LHCN-M2 (cell line): Measurements from ENCODE around the gene F13B. TPM values are rescaled to one million over a fixed set of nuclear protein-coding genes. Genes with fewer than 3 reads are reported as not detected.
"Not testable (repeated sequence)": the region's sequence is repeated elsewhere in the genome, so short reads cannot be mapped to it uniquely, and the experiment has no call there.

Experiments
- DNase-seq: peaks from one replicate; pipeline ENCODE4 v3.0.0-alpha.2; 2012; ENCODE audit warnings: low read depth
- polyA plus RNA-seq: library from polyadenylated mRNA; unstranded; fragments of >200 nt; gene quantifications from one replicate; pipeline ENCODE4 v1.2.1, GENCODE V29; 2012; ENCODE audit warnings: missing spikeins
- total RNA-seq: library from RNA; depleted of rRNA; stranded (reverse); fragments of >200 nt; gene quantifications from 2 replicates; pipeline ENCODE4 v1.2.3, GENCODE V29; 2014; rRNA removed

Gene F13B
- total RNA-seq: not detected in 2 replicates
- polyA plus RNA-seq: not detected

- no peak for DNase-seq
Observed at GRCh38 chr1:197066719-197067456, at the start of gene F13B. Gene F13B (minus strand): TSS chr1:197067260. CDS start chr1:197067223, 37 bp downstream.

GRCh38 chr1:197116156-197116555 lies 49.1 kb upstream of the F13B start:
- no peak for DNase-seq

GRCh38 chr1:197106869-197107268 lies 39.8 kb upstream of the F13B start:
- DNase-seq: no peak

GRCh38 chr1:197103300-197103699 lies 36.2 kb upstream of the F13B start:
- no peak for DNase-seq

- DNase-seq: no peak
Observed at GRCh38 chr1:197101978-197102377, 34.9 kb upstream of the F13B start.

GRCh38 chr1:197100677-197101076 lies 33.6 kb upstream of the F13B start:
- no peak for DNase-seq

GRCh38 chr1:197099444-197099843 lies 32.4 kb upstream of the F13B start:
- DNase-seq: no peak

GRCh38 chr1:197096971-197097370 lies 29.9 kb upstream of the F13B start:
- not testable (repeated sequence) for DNase-seq

GRCh38 chr1:197096137-197096536 lies 29.1 kb upstream of the F13B start:
- DNase-seq: no peak

- no peak for DNase-seq
Observed at GRCh38 chr1:197093226-197093885, 26.3 kb upstream of the F13B start.

GRCh38 chr1:197092491-197093023 lies 25.5 kb upstream of the F13B start:
- no peak for DNase-seq

GRCh38 chr1:197083474-197083873 lies 16.4 kb upstream of the F13B start:
- DNase-seq: peak; percentile 7

GRCh38 chr1:197081117-197081753 lies 14.2 kb upstream of the F13B start:
- DNase-seq: peak; percentile 9

- no peak for DNase-seq
Observed at GRCh38 chr1:197080323-197080722, 13.3 kb upstream of the F13B start.

GRCh38 chr1:197076585-197076984 lies 9.5 kb upstream of the F13B start:
- no peak for DNase-seq

GRCh38 chr1:197073978-197074377 lies 6.9 kb upstream of the F13B start:
- DNase-seq: no peak

GRCh38 chr1:197067457-197067818 lies 378 bp upstream of the F13B start:
- DNase-seq: no peak

GRCh38 chr1:197066277-197066676 lies 783 bp downstream of the F13B start:
- DNase-seq: no peak

- DNase-seq: peak; percentile 56
Observed at GRCh38 chr1:197065559-197065958, 1.5 kb downstream of the F13B start.

- no peak for DNase-seq
Observed at GRCh38 chr1:197063212-197063611, 3.8 kb downstream of the F13B start.

GRCh38 chr1:197062692-197063091 lies 4.4 kb downstream of the F13B start:
- DNase-seq: no peak

GRCh38 chr1:197049100-197049499 lies 18.0 kb downstream of the F13B start:
- no peak for DNase-seq
